ENCODE measurements around the gene ZMYM5. TPM values are rescaled to one million over a fixed set of nuclear protein-coding genes. Genes with fewer than 3 reads are reported as not detected.
"Not testable (repeated sequence)": the region's sequence is repeated elsewhere in the genome, so short reads cannot be mapped to it uniquely, and the experiment has no call there.

Gene ZMYM5
- total RNA-seq, 1 donor from 2014 or later: 17.1 TPM

DNA sequence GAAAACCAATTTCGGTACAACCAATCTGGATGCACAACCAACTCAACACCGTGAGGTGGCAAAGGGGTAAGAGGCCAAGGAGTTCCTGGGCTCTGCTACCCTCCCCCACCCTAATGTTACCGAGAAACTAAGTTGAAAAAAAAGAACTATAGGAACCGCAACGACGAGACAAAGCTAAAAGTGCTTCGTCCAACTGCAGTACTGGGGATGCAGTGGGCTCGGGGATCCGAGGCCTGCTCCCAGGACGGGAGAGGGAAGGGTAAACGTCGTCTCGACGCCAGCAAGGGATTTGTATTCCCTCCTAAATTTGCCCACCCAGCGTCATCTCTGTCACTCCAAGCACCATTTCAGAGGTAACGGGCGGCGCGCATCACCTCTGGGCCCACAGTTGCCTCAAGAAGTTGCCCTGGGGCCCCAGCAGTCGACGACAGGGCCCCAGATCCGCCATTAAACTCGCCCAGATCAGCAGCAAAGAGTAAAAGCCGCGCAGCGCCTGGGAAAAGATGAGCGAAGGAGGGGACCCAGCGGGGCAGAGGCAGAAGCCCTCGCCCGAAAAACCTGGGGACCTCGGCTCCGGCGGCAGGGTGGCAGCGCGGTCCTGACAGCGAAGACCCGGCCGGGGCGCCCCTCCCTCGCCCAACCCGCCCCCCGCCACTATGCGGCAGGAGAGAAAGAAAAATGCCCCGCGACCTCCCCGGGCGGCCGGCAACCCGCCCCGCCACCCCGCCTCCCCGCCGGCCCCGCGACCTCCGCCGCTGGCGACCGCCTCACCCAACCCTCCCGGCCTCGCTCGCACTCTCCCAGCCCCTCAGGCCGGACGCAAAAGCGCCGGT, 752 bp downstream of the ZMYM5 start:
- ChIA-PET CTCF (interaction anchor here (1.4 kb wide), 1 partner anchor 65 kb away, joined by 3 read pairs; no protein-coding TSS in a partner anchor), POLR2A (interaction anchor here (0.5 to 3.5 kb wide), 14 partner anchors 16 to 299 kb away, joined by 3 to 53 read pairs (median 4); partner anchors contain the start of genes GJA3, MPHOSPH8, PSPC1 and ZMYM2)
- peak overlapping the region; percentile 89 for H3K4me3 Mint-ChIP-seq
- ATAC-seq (ENCODE audit: low read depth): no peak
- no peaks in the 10 kb centered on the region for H3K27me3 Mint-ChIP-seq
- peaks cover 24% of the 10 kb centered on the region for H3K36me3 Mint-ChIP-seq (ENCODE audit: low read depth)
- TF ChIP-seq, protein P1, sequence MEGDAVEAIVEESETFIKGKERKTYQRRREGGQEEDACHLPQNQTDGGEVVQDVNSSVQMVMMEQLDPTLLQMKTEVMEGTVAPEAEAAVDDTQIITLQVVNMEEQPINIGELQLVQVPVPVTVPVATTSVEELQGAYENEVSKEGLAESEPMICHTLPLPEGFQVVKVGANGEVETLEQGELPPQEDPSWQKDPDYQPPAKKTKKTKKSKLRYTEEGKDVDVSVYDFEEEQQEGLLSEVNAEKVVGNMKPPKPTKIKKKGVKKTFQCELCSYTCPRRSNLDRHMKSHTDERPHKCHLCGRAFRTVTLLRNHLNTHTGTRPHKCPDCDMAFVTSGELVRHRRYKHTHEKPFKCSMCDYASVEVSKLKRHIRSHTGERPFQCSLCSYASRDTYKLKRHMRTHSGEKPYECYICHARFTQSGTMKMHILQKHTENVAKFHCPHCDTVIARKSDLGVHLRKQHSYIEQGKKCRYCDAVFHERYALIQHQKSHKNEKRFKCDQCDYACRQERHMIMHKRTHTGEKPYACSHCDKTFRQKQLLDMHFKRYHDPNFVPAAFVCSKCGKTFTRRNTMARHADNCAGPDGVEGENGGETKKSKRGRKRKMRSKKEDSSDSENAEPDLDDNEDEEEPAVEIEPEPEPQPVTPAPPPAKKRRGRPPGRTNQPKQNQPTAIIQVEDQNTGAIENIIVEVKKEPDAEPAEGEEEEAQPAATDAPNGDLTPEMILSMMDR (IDR thresholded peaks at IDR 0.05): no peak
- H3K27ac Mint-ChIP-seq: peak overlapping the region; percentile 96
- no peaks in the 10 kb centered on the region for H3K9me3 Mint-ChIP-seq
- peak; percentile 52 for DNase-seq
- intact Hi-C loops (cut with micrococcal nuclease): loop anchor here (1.0 to 10.0 kb wide), 9 partner anchors 80 to 1432 kb away; partner anchors contain the start of genes EEF1AKMT1, MPHOSPH8, PSPC1 and TPTE2
- H3K4me1 Mint-ChIP-seq: peaks cover 31% of the 10 kb centered on the region

DNA sequence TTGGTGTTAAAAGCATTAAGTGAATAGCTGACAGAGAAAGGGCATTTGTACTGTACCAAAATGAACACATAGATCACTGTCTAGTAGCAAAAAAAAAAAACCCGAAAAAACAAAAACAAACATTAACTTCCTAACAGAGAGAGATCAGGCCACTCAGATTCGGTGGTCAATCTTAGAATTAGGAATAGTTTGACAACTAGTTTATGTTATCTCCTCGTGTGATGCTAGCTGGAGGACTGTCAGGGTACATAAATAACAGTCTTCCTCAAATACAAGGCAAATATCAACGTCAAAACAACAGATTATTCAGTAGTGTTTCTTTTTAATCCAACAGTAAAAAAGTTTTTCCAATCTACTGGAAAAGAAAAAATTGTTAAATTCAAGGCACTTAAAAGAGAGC, 1.7 kb downstream of the ZMYM5 start:
- Mint-ChIP-seq H3K9me3 (no peaks in the 10 kb centered on the region), H3K4me3 (peak overlapping the region; percentile 89), H3K36me3 (ENCODE audit: low read depth) (peaks cover 29% of the 10 kb centered on the region), H3K27me3 (no peaks in the 10 kb centered on the region), H3K4me1 (peaks cover 34% of the 10 kb centered on the region), H3K27ac (peak overlapping the region; percentile 92)
- no peak for ATAC-seq (ENCODE audit: low read depth)
- TF ChIP-seq, protein P1 (IDR thresholded peaks at IDR 0.05): no peak
- intact Hi-C loops (cut with micrococcal nuclease): loop anchor here (2.0 to 10.0 kb wide), 6 partner anchors 297 to 1433 kb away; partner anchors contain the start of genes EEF1AKMT1, TPTE2 and XPO4
- no peak for DNase-seq
- ChIA-PET POLR2A (interaction anchor here (0.6 to 3.5 kb wide), 8 partner anchors 8 to 1066 kb away, joined by 3 to 53 read pairs (median 4); partner anchors contain the start of genes PSPC1 and ZMYM2), CTCF (interaction anchor here (0.9 to 1.1 kb wide), 2 partner anchors 78 to 98 kb away, joined by 3 read pairs; no protein-coding TSS in a partner anchor)

DNA sequence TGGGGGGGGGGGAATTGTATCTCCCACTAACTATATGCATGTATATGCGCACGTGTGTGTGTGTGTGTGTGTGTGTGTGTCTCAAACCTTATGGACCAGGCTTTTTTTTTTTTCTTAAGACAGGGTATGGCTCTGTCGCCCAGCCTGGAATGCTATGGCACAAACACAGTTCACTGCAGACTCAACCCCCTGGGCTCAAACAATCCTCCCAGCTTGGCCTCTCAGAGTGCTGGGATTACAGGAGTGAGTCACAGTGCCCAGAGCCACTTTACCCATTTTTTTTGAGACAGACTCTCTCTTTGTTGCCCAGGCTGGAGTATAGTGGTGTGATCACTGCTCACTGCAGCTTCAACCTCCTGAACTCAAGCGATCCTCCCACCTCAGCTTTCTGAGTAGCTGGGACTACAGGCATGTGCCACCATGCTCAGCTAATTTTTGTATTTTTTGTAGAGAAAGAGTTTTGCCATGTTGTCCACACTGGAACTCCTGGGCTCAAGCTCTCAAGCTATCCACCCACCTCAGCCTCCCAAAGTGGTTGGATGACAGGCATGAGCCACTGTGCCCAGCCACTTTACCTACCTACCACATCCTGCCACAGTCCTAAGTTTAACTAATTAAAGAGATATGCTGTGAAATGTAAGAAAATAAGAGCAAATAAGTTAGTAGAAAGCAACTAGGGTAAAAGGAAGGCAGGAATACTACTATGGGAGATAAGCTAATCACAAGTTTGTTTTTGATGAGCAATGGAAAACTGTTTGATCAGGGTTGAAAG, 2.4 kb downstream of the ZMYM5 start:
- H3K4me1 Mint-ChIP-seq: peaks cover 34% of the 10 kb centered on the region
- ATAC-seq (ENCODE audit: low read depth) (no peak), DNase-seq (no peak)
- CTCF ChIA-PET: interaction anchor here (0.9 to 1.1 kb wide), 2 partner anchors 78 to 99 kb away, joined by 3 read pairs; no protein-coding TSS in a partner anchor
- H3K9me3 Mint-ChIP-seq: no peaks in the 10 kb centered on the region
- H3K36me3 Mint-ChIP-seq (ENCODE audit: low read depth): peaks cover 29% of the 10 kb centered on the region
- H3K27me3 Mint-ChIP-seq: no peaks in the 10 kb centered on the region
- H3K4me3 Mint-ChIP-seq: peak overlapping the region; percentile 89
- POLR2A ChIA-PET: interaction anchor here (0.6 to 2.0 kb wide), 3 partner anchors 8 to 103 kb away, joined by 3 to 21 read pairs (median 13); partner anchors contain the start of gene PSPC1
- intact Hi-C loops (cut with micrococcal nuclease): loop anchor here (5.0 to 10.0 kb wide), 5 partner anchors 296 to 1434 kb away; partner anchors contain the start of genes EEF1AKMT1, TPTE2 and XPO4
- peak overlapping the region; percentile 92 for H3K27ac Mint-ChIP-seq
- TF ChIP-seq, protein P1 (IDR thresholded peaks at IDR 0.05): no peak

DNA sequence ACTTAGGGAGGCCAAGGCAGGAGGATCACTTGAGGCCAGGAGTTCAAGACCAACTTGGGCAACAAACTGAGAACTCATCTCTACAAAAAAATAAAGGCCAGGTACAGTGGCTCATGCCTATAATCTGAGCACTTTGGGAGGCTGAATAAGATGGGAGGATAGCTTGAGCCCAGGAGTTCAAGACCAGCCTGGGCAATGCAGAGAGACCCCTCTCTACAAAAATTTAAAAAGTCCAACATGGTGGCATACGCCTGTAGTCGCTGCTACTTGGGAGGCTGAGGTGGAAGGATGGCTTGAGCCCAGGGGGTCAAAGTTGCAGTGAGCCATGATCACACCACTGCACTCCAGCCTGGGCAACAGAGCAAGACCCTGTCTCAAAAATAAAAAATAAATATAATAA, 5.8 kb downstream of the ZMYM5 start:
- H3K27me3 Mint-ChIP-seq; ATAC-seq (ENCODE audit: low read depth); DNase-seq; H3K27ac Mint-ChIP-seq; CTCF ChIA-PET; H3K4me3 Mint-ChIP-seq; intact Hi-C loops (cut with micrococcal nuclease); H3K9me3 Mint-ChIP-seq; POLR2A ChIA-PET: not testable (repeated sequence)
- Mint-ChIP-seq H3K36me3 (ENCODE audit: low read depth) (peaks cover 31% of the 10 kb centered on the region), H3K4me1 (peaks cover 27% of the 10 kb centered on the region)

DNA sequence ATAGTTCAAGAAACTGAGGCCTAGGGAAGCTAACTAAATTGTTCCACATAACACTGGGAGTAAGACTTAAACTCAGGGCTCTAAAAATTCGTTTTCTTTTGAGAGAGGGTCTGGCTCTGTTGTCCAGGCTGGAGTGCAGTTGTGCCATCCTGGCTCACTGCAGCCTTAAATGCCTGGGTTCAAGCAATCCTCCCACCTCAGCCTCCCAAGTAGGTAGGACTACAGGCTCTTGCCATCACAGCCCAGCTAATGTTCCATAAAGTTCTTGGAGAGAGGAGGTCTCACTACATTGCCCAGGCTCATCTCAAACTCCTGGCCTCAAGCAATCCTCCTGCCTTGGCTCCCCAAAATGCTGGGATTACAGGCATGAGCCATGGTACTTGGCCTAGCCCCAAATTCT, 10.7 kb downstream of the ZMYM5 start:
- intact Hi-C loops (cut with micrococcal nuclease): no loop called here
- ATAC-seq (ENCODE audit: low read depth) (no peak), DNase-seq (no peak)
- TF ChIP-seq, protein P1 (IDR thresholded peaks at IDR 0.05): no peak
- H3K4me3 Mint-ChIP-seq: no peak overlapping the region
- H3K27ac Mint-ChIP-seq: no peak overlapping the region
- H3K4me1 Mint-ChIP-seq: peaks cover 9% of the 10 kb centered on the region
- CTCF ChIA-PET: no interaction called here
- POLR2A ChIA-PET: interaction anchor here (0.6 kb wide), 2 partner anchors 9 kb away, joined by 3 to 4 read pairs; no protein-coding TSS in a partner anchor
- H3K27me3 Mint-ChIP-seq: no peaks in the 10 kb centered on the region
- peaks cover 39% of the 10 kb centered on the region for H3K36me3 Mint-ChIP-seq (ENCODE audit: low read depth)
- H3K9me3 Mint-ChIP-seq: no peaks in the 10 kb centered on the region
